A549 (cell line): ENCODE measurements around the gene ZNF644. TPM values are rescaled to one million over a fixed set of nuclear protein-coding genes. Genes with fewer than 3 reads are reported as not detected.

Experiments
- ATAC-seq, 2 experiments: fragments of 200-7000 bp in 1 of 2; fragments of >200 bp in 1 of 2; cut with Nextera tagmentation in 1 of 2; cut with Tn5 transposase in 1 of 2; 3 replicates each; pipeline versions ENCODE4 v1.8.0 to v1.9.1; 2018 to 2020; ENCODE audit warnings: mild to moderate bottlenecking in 1 of 2, moderate library complexity in 1 of 2
- CTCF ChIA-PET: fragments of 300-600 bp; sonication (Branson Sonifier 250); formaldehyde crosslinking; extraction: SDS; loops from one replicate; lab custom pipeline; 2021; ENCODE audit warnings: antibody characterized with exemption, inconsistent platforms; lab: Yijun Ruan, JAX
- POLR2A ChIA-PET: fragments of 350-600 bp; formaldehyde crosslinking; extraction: SDS; loops from one replicate; lab custom pipeline; 2021; ENCODE audit warnings: antibody characterized with exemption, inconsistent platforms; lab: Yijun Ruan, JAX
- DNase-seq, 2 experiments: peaks; one replicate each; pipeline versions ENCODE4 v3.0.0 to v3.0.0-alpha.2; 2011 to 2016; ENCODE audit warnings: low read depth in 1 of 2, low spot score in 1 of 2
- FAIRE-seq: peaks from 2 replicates; lab custom pipeline; 2011; peaks lifted over from hg19 to GRCh38; lab: Jason Lieb, UNC
- H3K27ac ChIP-seq, 2 experiments: fragments of >200 bp; sonication (Bioruptor Twin); formaldehyde crosslinking; 3 replicates each; pipeline ENCODE4 v1.5.1; 2016 to 2017
- H3K4me1 ChIP-seq: fragments of >200 bp; sonication (Bioruptor Twin); formaldehyde crosslinking; 3 replicates; pipeline ENCODE4 v1.6.1; 2016
- H3K4me2 ChIP-seq: fragments of >200 bp; sonication (Bioruptor Twin); formaldehyde crosslinking; 3 replicates; pipeline ENCODE4 v1.6.1; 2016
- H3K4me3 ChIP-seq: fragments of >200 bp; sonication (Bioruptor Twin); formaldehyde crosslinking; 3 replicates; pipeline ENCODE4 v1.5.1; 2016
- H3K9me3 ChIP-seq: fragments of >200 bp; sonication (Bioruptor Twin); formaldehyde crosslinking; 3 replicates; pipeline ENCODE4 v1.6.1; 2016
- CBX8 ChIP-seq: fragments of 200-600 bp; sonication (generic); IDR thresholded peaks from 2 replicates; pipeline ENCODE4 v1.6.1; 2016
- CHD4 ChIP-seq: fragments of 200-600 bp; sonication (generic); IDR thresholded peaks from 2 replicates; pipeline ENCODE4 v1.6.1; 2016; ENCODE audit warnings: antibody characterized with exemption, mild to moderate bottlenecking, borderline replicate concordance
- ELK1 ChIP-seq: fragments of 150-350 bp; IDR thresholded peaks from 2 replicates; pipeline ENCODE4 v1.6.1; 2014; ENCODE audit warnings: low read depth, mild to moderate bottlenecking, low read length
- EP300 ChIP-seq, 2 experiments: fragments of >200 bp; sonication (Bioruptor Twin); formaldehyde crosslinking; IDR thresholded peaks; 2 replicates in 1 of 2; 3 replicates in 1 of 2; pipeline ENCODE4 v1.6.1; 2016 to 2017
- FOSB ChIP-seq: fragments of 250-450 bp; sonication (Bioruptor Pico); IDR thresholded peaks from 2 replicates; pipeline ENCODE4 v1.5.0; 2020; ENCODE audit warnings: mild to moderate bottlenecking, moderate library complexity
- FOSL2 ChIP-seq, 2 experiments: fragments of 450-650 bp in 1 of 2; fragments of >200 bp in 1 of 2; sonication (Bioruptor Twin) in 1 of 2; formaldehyde crosslinking; IDR thresholded peaks; 2 replicates each; pipeline versions ENCODE4 v1.5.0 to v1.6.1; 2016 to 2020; ENCODE audit warnings: mild to moderate bottlenecking in 1 of 2, moderate library complexity in 1 of 2
- HES2 ChIP-seq: fragments of >200 bp; sonication (Bioruptor Twin); formaldehyde crosslinking; IDR thresholded peaks from 2 replicates; pipeline ENCODE4 v1.6.1; 2016
- HMGXB4 ChIP-seq: fragments of 250-450 bp; sonication (Bioruptor Pico); IDR thresholded peaks from 2 replicates; pipeline ENCODE4 v1.5.0; 2021; ENCODE audit warnings: mild to moderate bottlenecking, moderate library complexity, borderline replicate concordance
- HOXA7 ChIP-seq: fragments of 250-450 bp; sonication (Bioruptor Pico); IDR thresholded peaks from 2 replicates; pipeline ENCODE4 v1.5.0; 2020; ENCODE audit warnings: mild to moderate bottlenecking, moderate library complexity
- HOXB5 ChIP-seq: fragments of 250-450 bp; sonication (Bioruptor Pico); IDR thresholded peaks from 2 replicates; pipeline ENCODE4 v1.5.0; 2020; ENCODE audit warnings: mild to moderate bottlenecking, moderate library complexity
- JUN ChIP-seq, 2 experiments: fragments of >200 bp; sonication (Bioruptor Twin); formaldehyde crosslinking; IDR thresholded peaks; 2 replicates in 1 of 2; 3 replicates in 1 of 2; pipeline ENCODE4 v1.6.1; 2016 to 2017
- KDM5A ChIP-seq: fragments of 200-600 bp; sonication (generic); IDR thresholded peaks from 2 replicates; pipeline ENCODE4 v1.6.1; 2016; ENCODE audit warnings: antibody characterized with exemption, mild to moderate bottlenecking
- MAX ChIP-seq: IDR thresholded peaks from 2 replicates; pipeline ENCODE4 v1.6.1; 2012
- MYC ChIP-seq: IDR thresholded peaks from 2 replicates; pipeline ENCODE4 v1.6.1; 2012; ENCODE audit warnings: mild to moderate bottlenecking, inconsistent platforms, low read length, improper control_type of control experiment, borderline replicate concordance
- NPAS2 ChIP-seq: fragments of 250-450 bp; sonication (Bioruptor Pico); IDR thresholded peaks from 2 replicates; pipeline ENCODE4 v1.8.0; 2022; ENCODE audit warnings: mild to moderate bottlenecking, moderate library complexity, borderline replicate concordance
- RAD21 ChIP-seq, 2 experiments: fragments of >200 bp in 1 of 2; sonication (Bioruptor Twin) in 1 of 2; formaldehyde crosslinking in 1 of 2; IDR thresholded peaks in 1 of 2; conservative IDR thresholded peaks in 1 of 2; 2 replicates in 1 of 2; 3 replicates in 1 of 2; pipeline ENCODE4 v1.6.1; 2012 to 2018; ENCODE audit warnings: inconsistent platforms in 1 of 2
- RARB ChIP-seq: fragments of 250-450 bp; sonication (Bioruptor Pico); IDR thresholded peaks from 2 replicates; pipeline ENCODE4 v1.8.0; 2021; ENCODE audit warnings: mild to moderate bottlenecking, moderate library complexity
- RNF2 ChIP-seq: fragments of 200-600 bp; sonication (generic); IDR thresholded peaks from 2 replicates; pipeline ENCODE4 v1.6.1; 2016; ENCODE audit warnings: low read depth, mild to moderate bottlenecking, antibody characterized with exemption, moderate library complexity, borderline replicate concordance
- SREBF2 ChIP-seq: fragments of 450-650 bp; IDR thresholded peaks from 2 replicates; pipeline ENCODE4 v1.6.1; 2014; ENCODE audit warnings: mild to moderate bottlenecking, moderate library complexity
- ZC3H11A ChIP-seq: fragments of 450-650 bp; IDR thresholded peaks from 2 replicates; pipeline ENCODE4 v1.6.1; 2014; ENCODE audit warnings: antibody characterized with exemption, mild to moderate bottlenecking
- WGBS: methylation state at CpG from one replicate; pipeline ENCODE4 v1.1.6; 2017; ENCODE audit errors: missing lambda C conversion rate; 5-methylcytosine and 5-hydroxymethylcytosine counted together
- polyA plus RNA-seq, 4 experiments: library from polyadenylated mRNA; depleted of rRNA in 3 of 4; stranded (reverse); fragments of >200 nt; fragmentation: RNase III in 1 of 4; extraction: RNeasy Plus Mini Kit Qiagen cat#74134 plus additional on column Dnase treatment in 1 of 4; gene quantifications; 2 replicates in 3 of 4; 3 replicates in 1 of 4; pipeline ENCODE4 v1.2.3, GENCODE V29; 2011 to 2017

The ZNF644 gene
- polyA plus RNA-seq, 2 of the 4 experiments (the other 2 are of a cell fraction) = 14.8 to 24.9 TPM

- Histone ChIP-seq H3K4me3 (no peak overlapping the region), H3K4me2 (no peak overlapping the region), H3K9me3 (no peaks in the 10 kb centered on the region), H3K27ac (peak overlapping the region in 1 of 2 experiments; percentile 46; a peak in 1 of 6 replicates), H3K4me1 (peaks cover 50% of the 10 kb centered on the region)
- 84% methylated on average over 1 of the region's 1 CpG for WGBS
- no peak for FAIRE-seq
- no peak for DNase-seq
- no peak for ATAC-seq
- POLR2A ChIA-PET = no interaction called here
- CTCF ChIA-PET = no interaction called here
- TF ChIP-seq RAD21 (conservative IDR thresholded peaks at IDR 0.05 in 1 of 2, IDR thresholded peaks at IDR 0.05 in 1 of 2) (no peak), FOSB (CRISPR knock-in tag) (no peak), CHD4 (no peak), FOSL2 (IDR thresholded peaks at IDR 0.05) (no peak), FOSL2 (CRISPR knock-in tag; IDR thresholded peaks at IDR 0.05) (no peak)
These were observed 7.4 kb downstream of the ZNF644 start for GRCh38 chr1:91014475-91014874.

GRCh38 chr1:91013302-91013701, 8.5 kb downstream of the ZNF644 start:
- CTCF ChIA-PET = interaction anchor here (1.2 kb wide), 1 partner anchor 21 kb away, joined by 4 read pairs; no protein-coding TSS in a partner anchor
- no peak for FAIRE-seq

GRCh38 chr1:91012196-91012595, 9.6 kb downstream of the ZNF644 start:
- ATAC-seq (no peak), FAIRE-seq (no peak), DNase-seq (no peak)
- 94% methylated on average over 4 of the region's 4 CpGs for WGBS
- H3K4me1 ChIP-seq = peaks cover 33% of the 10 kb centered on the region
- no peak overlapping the region for H3K4me3 ChIP-seq
- no peak overlapping the region for H3K27ac ChIP-seq
- H3K4me2 ChIP-seq = no peak overlapping the region
- ChIA-PET POLR2A (no interaction called here), CTCF (interaction anchor here (1.2 kb wide), 1 partner anchor 20 kb away, joined by 4 read pairs; no protein-coding TSS in a partner anchor)
- no peaks in the 10 kb centered on the region for H3K9me3 ChIP-seq
- TF ChIP-seq HOXB5 (CRISPR knock-in tag) (no peak), HES2 (no peak), RNF2 (no peak), SREBF2 (no peak), KDM5A (no peak), ELK1 (no peak)

More at GRCh38 chr1:91013302-91013701, 8.5 kb downstream of the ZNF644 start:
- H3K9me3 ChIP-seq = no peaks in the 10 kb centered on the region
- TF ChIP-seq NPAS2 (CRISPR knock-in tag) = no peak
- TF ChIP-seq MAX = no peak
- TF ChIP-seq JUN (IDR thresholded peaks at IDR 0.05) = no peak
- no peak for TF ChIP-seq HOXA7 (CRISPR knock-in tag)
- TF ChIP-seq SREBF2 = no peak
- TF ChIP-seq MYC = no peak
- no peak for TF ChIP-seq EP300 (IDR thresholded peaks at IDR 0.05)
- TF ChIP-seq HOXB5 (CRISPR knock-in tag) = no peak
- TF ChIP-seq RARB (CRISPR knock-in tag) = no peak
- TF ChIP-seq, all 56 proteins: peak for 0
- POLR2A ChIA-PET = interaction anchor here (0.8 kb wide), 1 partner anchor 8 kb away, joined by 4 read pairs; the partner anchor contains the start of gene ZNF644
- Histone ChIP-seq H3K4me3 (no peak overlapping the region), H3K4me2 (no peak overlapping the region), H3K4me1 (peaks cover 39% of the 10 kb centered on the region), H3K27ac (no peak overlapping the region; a peak in 1 of 6 replicates)
- DNase-seq = no peak
- WGBS = 100% methylated on average over 4 of the region's 4 CpGs
- ATAC-seq = no peak

- FAIRE-seq (no peak), ATAC-seq (no peak), DNase-seq (no peak)
- no peak overlapping the region for H3K27ac ChIP-seq
- ChIA-PET CTCF (no interaction called here), POLR2A (no interaction called here)
- no peak overlapping the region for H3K4me2 ChIP-seq
- H3K4me3 ChIP-seq = no peak overlapping the region
- WGBS = 100% methylated on average over 1 of the region's 1 CpG
- no peak for TF ChIP-seq HES2
- no peak for TF ChIP-seq ZC3H11A
- no peak for TF ChIP-seq CBX8
- TF ChIP-seq HMGXB4 (CRISPR knock-in tag) = no peak
- H3K4me1 ChIP-seq = peaks cover 29% of the 10 kb centered on the region
- no peaks in the 10 kb centered on the region for H3K9me3 ChIP-seq
These were observed 10.1 kb downstream of the ZNF644 start for GRCh38 chr1:91011726-91012125.
